Right hindlimb (tissue), 1 donor: ENCODE results near the gene C1QTNF1.
A peak's percentile ranks its signal among the peaks of the same experiment; 100 is the strongest.

Source experiments
- DNase-seq: peaks from one replicate; pipeline ENCODE4 v3.0.0-alpha.2; 2018

C1QTNF1 gene

GRCh38 chr17:79023886-79024771 is at the start of gene C1QTNF1:
TSS of gene C1QTNF1 (plus strand) at chr17:79024169. CDS start at chr17:79043969, 19,800 bp downstream.
- peak; percentile 80 for DNase-seq

GRCh38 chr17:78974635-78975591 is 49.1 kb upstream of the C1QTNF1 start:
- DNase-seq: peak; percentile 82

GRCh38 chr17:78976907-78977680 is 46.9 kb upstream of the C1QTNF1 start:
- DNase-seq: no peak

GRCh38 chr17:78977681-78977943 is 46.4 kb upstream of the C1QTNF1 start:
- no peak for DNase-seq

- no peak for DNase-seq
Measured at GRCh38 chr17:78977997-78978973, 45.7 kb upstream of the C1QTNF1 start.

GRCh38 chr17:78979780-78980623 is 44.0 kb upstream of the C1QTNF1 start, which contains the start of gene LGALS3BP:
TSS of gene LGALS3BP (minus strand) at chr17:78979923. CDS start at chr17:78977191, 2,732 bp downstream.
- peak; percentile 74 for DNase-seq

GRCh38 chr17:78980624-78980972 is 43.4 kb upstream of the C1QTNF1 start:
- DNase-seq: no peak

GRCh38 chr17:78981010-78981888 is 42.7 kb upstream of the C1QTNF1 start:
- no peak for DNase-seq

GRCh38 chr17:78985395-78985794 is 38.6 kb upstream of the C1QTNF1 start:
- DNase-seq: no peak

GRCh38 chr17:78986048-78986648 is 37.8 kb upstream of the C1QTNF1 start:
- no peak for DNase-seq

GRCh38 chr17:78986649-78987328 is 37.2 kb upstream of the C1QTNF1 start:
- DNase-seq: no peak

GRCh38 chr17:78988152-78988551 is 35.8 kb upstream of the C1QTNF1 start:
- no peak for DNase-seq

GRCh38 chr17:78990349-78991016 is 33.5 kb upstream of the C1QTNF1 start:
- DNase-seq: peak; percentile 14

- peak; percentile 15 for DNase-seq
Measured at GRCh38 chr17:78991017-78991738, 32.8 kb upstream of the C1QTNF1 start.

- DNase-seq: peak; percentile 11
Measured at GRCh38 chr17:78991906-78992532, 31.9 kb upstream of the C1QTNF1 start.

GRCh38 chr17:78992542-78993212 is 31.3 kb upstream of the C1QTNF1 start:
- DNase-seq: peak; percentile 7
